ENCODE measurements around the gene NHP2.

NHP2 gene

DNA sequence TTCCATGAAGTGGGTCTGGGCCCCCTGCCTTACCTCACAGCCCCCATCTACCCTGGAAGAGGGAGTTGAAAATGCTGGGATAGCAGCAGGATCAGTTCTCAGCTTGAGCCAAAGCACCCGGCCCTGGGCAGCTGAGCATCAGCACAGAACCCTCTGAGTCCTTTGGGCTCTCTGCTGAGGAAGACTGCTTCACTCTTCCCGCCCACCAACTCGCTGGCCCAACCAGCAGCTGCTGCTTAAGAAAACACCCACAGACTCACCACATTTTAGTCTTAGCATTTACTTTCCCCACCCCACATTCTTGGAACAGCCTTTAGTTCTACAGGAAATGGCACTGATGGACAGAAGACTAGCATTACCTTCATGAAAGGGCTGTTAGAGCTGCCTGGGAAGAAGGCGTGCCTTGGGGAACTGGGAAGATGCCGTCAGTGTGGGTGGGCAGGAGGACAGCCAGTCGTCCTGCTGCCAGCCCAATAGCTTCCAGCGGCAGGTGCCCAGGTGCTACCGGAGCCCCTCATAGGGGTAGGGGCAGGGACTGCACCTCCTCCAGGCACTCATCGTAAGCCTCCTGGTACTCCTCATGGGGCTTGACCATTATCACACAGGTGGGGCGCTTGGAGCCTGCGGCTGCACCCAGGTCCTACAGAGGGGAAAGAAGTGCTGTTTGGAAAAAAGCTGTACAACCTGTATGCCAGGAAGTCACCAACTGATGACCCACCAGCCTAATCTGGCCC lies 4.3 kb downstream of the NHP2 start:
- 96 to 98% methylated on average over 8 to 10 of the region's 11 CpGs for WGBS, 2 experiments (ENCODE audit: insufficient coverage in 2 of 2)
- Histone ChIP-seq H3K27ac (ENCODE audit: low read depth, low read length, severe bottlenecking) (no peak overlapping the region), H3K36me3 (ENCODE audit: control insufficient read depth, insufficient read depth, low read length) (peaks cover 73% of the 10 kb centered on the region), H3K4me1 (ENCODE audit: control insufficient read depth, insufficient read depth, low read length, poor library complexity, severe bottlenecking) (peaks cover 8% of the 10 kb centered on the region), H3K9me3 (ENCODE audit: control insufficient read depth, low read length) (no peaks in the 10 kb centered on the region), H3K4me3 (ENCODE audit: extremely low read depth, insufficient read depth, low read length, poor library complexity, severe bottlenecking) (no peak overlapping the region)

DNA sequence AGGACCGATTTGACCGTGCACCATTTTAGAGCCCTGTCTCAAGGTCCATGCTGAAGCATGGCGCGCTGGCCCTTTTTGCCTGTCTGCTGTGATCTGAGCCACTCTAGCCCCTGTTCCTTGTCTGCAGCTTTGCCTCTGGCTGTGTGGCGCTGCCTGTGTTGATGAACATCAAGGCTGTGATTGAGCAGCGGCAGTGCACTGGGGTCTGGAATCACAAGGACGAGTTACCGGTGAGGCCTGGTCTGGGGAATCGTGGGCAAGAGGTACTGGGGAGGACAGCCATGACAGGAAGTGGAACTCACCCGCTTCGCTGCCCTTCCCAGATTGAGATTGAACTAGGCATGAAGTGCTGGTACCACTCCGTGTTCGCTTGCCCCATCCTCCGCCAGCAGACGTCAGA lies 6.3 kb downstream of the NHP2 start:
- no peaks in the 10 kb centered on the region for H3K9me3 ChIP-seq (ENCODE audit: control insufficient read depth, low read length)
- peaks cover 82% of the 10 kb centered on the region for H3K36me3 ChIP-seq (ENCODE audit: control insufficient read depth, insufficient read depth, low read length)
- 89 to 92% methylated on average over 13 to 15 of the region's 15 CpGs for WGBS, 2 experiments (ENCODE audit: insufficient coverage in 2 of 2)
- H3K27ac ChIP-seq (ENCODE audit: low read depth, low read length, severe bottlenecking) = no peak overlapping the region
- H3K4me3 ChIP-seq (ENCODE audit: extremely low read depth, insufficient read depth, low read length, poor library complexity, severe bottlenecking) = no peak overlapping the region
- peaks cover 4% of the 10 kb centered on the region for H3K4me1 ChIP-seq (ENCODE audit: control insufficient read depth, insufficient read depth, low read length, poor library complexity, severe bottlenecking)

DNA sequence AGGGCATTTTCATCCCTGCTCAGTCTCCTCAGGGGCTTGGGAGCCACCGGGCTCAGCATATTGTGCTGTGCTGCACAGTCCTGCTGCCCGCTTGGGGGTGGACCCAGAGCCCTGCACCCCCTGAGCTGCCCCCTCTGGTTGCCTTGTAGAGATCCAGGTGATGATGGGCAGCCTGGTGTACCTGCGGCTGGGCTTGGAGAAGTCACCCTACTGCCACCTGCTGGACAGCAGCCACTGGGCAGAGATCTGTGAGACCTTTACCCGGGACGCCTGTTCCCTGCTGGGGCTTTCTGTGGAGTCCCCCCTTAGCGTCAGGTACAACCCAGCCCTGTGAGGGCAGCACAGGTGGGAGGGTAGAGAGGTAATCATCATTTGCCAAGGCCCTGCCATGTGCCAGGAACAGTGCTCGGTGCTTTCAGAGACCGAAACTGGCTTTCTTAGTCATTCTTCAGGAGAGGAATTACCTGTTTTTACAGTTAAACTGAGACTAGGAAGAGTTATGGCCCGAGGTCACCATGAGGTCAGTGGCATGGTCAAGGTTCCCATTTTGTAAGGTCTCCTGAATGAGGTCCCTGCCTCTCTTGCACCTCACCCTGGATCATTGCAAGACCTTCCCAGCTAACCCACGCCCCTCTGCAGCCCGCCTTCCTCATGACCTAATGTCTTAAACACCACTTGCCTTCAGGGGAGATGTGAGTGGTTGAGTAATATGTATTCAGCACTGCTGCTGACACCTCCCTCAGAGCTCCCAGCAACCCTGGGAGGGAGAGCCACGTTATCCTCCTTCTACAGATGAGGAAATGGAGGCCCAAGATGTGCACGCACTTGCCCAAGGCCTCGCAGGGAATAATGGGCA lies 7.5 kb downstream of the NHP2 start:
- WGBS, 2 experiments (ENCODE audit: insufficient coverage in 2 of 2) = 69 to 71% methylated on average over 11 of the region's 14 CpGs
- H3K4me3 ChIP-seq (ENCODE audit: extremely low read depth, insufficient read depth, low read length, poor library complexity, severe bottlenecking) = no peak overlapping the region
- H3K4me1 ChIP-seq (ENCODE audit: control insufficient read depth, insufficient read depth, low read length, poor library complexity, severe bottlenecking) = no peaks in the 10 kb centered on the region
- no peak overlapping the region for H3K27ac ChIP-seq (ENCODE audit: low read depth, low read length, severe bottlenecking)
- H3K9me3 ChIP-seq (ENCODE audit: control insufficient read depth, low read length) = no peaks in the 10 kb centered on the region
- peaks cover 84% of the 10 kb centered on the region for H3K36me3 ChIP-seq (ENCODE audit: control insufficient read depth, insufficient read depth, low read length)

DNA sequence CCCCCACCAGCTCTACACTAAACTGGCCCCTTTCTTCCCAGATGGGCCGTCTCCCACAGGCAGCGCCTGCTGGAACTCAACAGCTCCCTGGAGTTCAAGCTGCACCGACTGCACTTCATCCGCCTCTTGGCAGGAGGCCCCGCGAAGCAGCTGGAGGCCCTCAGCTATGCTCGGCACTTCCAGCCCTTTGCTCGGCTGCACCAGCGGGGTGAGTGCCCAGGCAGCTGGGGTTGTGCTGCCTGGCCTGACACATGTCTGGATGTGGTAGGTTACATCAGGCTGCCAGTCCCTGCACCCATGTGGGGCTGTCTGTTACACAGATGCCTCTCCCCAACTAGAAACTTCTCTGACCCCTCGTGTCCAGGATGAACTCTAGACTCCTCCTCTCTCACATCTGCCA lies 9.8 kb downstream of the NHP2 start:
- no peaks in the 10 kb centered on the region for H3K9me3 ChIP-seq (ENCODE audit: control insufficient read depth, low read length)
- no peak overlapping the region for H3K27ac ChIP-seq (ENCODE audit: low read depth, low read length, severe bottlenecking)
- H3K4me1 ChIP-seq (ENCODE audit: control insufficient read depth, insufficient read depth, low read length, poor library complexity, severe bottlenecking) = no peaks in the 10 kb centered on the region
- 98% methylated on average over 8 of the region's 10 CpGs for WGBS, 2 experiments (ENCODE audit: insufficient coverage in 2 of 2)
- no peak overlapping the region for H3K4me3 ChIP-seq (ENCODE audit: extremely low read depth, insufficient read depth, low read length, poor library complexity, severe bottlenecking)
- peaks cover 76% of the 10 kb centered on the region for H3K36me3 ChIP-seq (ENCODE audit: control insufficient read depth, insufficient read depth, low read length)

DNA sequence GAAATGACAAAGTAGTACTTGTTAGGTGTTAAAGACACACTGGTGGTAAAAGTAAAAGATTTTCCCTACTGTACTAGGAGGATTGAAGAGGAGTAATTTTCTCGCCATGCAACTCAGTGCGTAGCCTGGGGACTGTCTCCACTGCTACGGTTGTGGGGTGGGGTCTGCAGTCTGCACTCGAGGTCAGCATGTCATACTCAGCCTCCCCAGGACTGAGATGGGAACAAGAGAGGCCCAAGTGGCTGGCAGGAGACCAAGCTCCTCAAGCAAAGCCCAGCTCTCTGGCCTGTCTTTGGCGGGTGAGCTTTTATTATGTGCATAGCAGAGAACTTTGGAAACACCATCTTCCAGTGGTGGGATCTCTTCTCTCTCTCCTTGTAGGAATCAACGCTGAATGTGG lies 10.4 kb downstream of the NHP2 start:
- no peak overlapping the region for H3K4me3 ChIP-seq (ENCODE audit: extremely low read depth, insufficient read depth, low read length, poor library complexity, severe bottlenecking)
- H3K27ac ChIP-seq (ENCODE audit: low read depth, low read length, severe bottlenecking) = no peak overlapping the region
- no peaks in the 10 kb centered on the region for H3K4me1 ChIP-seq (ENCODE audit: control insufficient read depth, insufficient read depth, low read length, poor library complexity, severe bottlenecking)
- no peaks in the 10 kb centered on the region for H3K9me3 ChIP-seq (ENCODE audit: control insufficient read depth, low read length)
- 94% methylated on average over 5 to 6 of the region's 6 CpGs for WGBS, 2 experiments (ENCODE audit: insufficient coverage in 2 of 2)
- peaks cover 75% of the 10 kb centered on the region for H3K36me3 ChIP-seq (ENCODE audit: control insufficient read depth, insufficient read depth, low read length)

DNA sequence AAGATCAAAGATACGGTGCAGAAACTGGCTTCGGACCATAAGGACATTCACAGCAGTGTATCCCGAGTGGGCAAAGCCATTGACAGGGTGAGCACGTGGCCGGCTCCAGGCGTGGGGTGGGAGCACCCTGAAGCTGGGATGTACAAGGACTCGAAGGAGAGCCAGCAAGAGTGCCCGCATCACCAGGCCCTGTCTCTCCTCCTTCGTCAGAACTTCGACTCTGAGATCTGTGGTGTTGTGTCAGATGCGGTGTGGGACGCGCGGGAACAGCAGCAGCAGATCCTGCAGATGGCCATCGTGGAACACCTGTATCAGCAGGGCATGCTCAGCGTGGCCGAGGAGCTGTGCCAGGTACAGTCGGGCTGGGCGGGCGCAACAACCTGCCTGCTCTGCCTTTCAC lies 11.0 kb downstream of the NHP2 start:
- WGBS, 2 experiments (ENCODE audit: insufficient coverage in 2 of 2) = 93 to 96% methylated on average over 17 to 20 of the region's 20 CpGs
- H3K36me3 ChIP-seq (ENCODE audit: control insufficient read depth, insufficient read depth, low read length) = peaks cover 74% of the 10 kb centered on the region
- H3K9me3 ChIP-seq (ENCODE audit: control insufficient read depth, low read length) = no peaks in the 10 kb centered on the region
- H3K4me1 ChIP-seq (ENCODE audit: control insufficient read depth, insufficient read depth, low read length, poor library complexity, severe bottlenecking) = no peaks in the 10 kb centered on the region
- no peak overlapping the region for H3K27ac ChIP-seq (ENCODE audit: low read depth, low read length, severe bottlenecking)
- no peak overlapping the region for H3K4me3 ChIP-seq (ENCODE audit: extremely low read depth, insufficient read depth, low read length, poor library complexity, severe bottlenecking)

DNA sequence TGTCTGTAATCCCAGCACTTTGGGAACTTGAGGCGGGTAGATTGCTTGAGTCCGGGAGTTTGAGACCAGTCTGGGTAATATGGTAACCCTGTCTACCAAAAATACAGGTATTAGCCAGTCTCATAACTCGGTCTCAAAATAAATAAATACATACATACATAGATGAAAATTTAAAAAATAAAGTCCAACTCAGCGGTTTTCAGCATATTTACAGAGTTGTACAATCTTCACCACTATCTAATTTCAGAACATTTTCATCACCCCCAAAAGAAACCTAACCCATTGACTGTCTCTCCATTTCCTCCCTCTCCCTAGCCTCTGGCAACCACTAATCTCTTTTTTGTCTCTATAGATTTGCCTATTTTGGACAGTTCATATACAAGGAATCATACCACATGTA lies 12.1 kb downstream of the NHP2 start:
- Histone ChIP-seq H3K36me3 (ENCODE audit: control insufficient read depth, insufficient read depth, low read length) (peaks cover 73% of the 10 kb centered on the region), H3K9me3 (ENCODE audit: control insufficient read depth, low read length) (no peaks in the 10 kb centered on the region), H3K27ac (ENCODE audit: low read depth, low read length, severe bottlenecking) (no peak overlapping the region), H3K4me1 (ENCODE audit: control insufficient read depth, insufficient read depth, low read length, poor library complexity, severe bottlenecking) (no peaks in the 10 kb centered on the region), H3K4me3 (ENCODE audit: extremely low read depth, insufficient read depth, low read length, poor library complexity, severe bottlenecking) (no peak overlapping the region)
- WGBS, 2 experiments (ENCODE audit: insufficient coverage in 2 of 2) = 93 to 100% methylated on average over 1 to 3 of the region's 4 CpGs

DNA sequence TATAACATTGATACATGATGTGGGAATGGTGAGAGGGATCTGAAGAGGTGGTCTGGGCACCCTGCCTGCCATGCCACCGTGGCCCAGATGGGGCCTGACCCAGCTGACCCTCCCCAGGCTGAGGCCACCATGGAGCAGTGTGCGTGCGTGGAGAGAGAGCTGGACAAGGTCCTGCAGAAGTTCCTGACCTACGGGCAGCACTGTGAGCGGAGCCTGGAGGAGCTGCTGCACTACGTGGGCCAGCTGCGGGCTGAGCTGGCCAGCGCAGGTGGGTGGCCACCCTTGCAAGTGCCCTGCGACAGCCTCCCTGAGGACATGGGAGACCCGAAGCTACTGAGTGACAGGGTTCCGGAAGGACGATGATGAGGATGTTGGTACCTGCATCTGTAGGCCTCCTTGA lies 15.7 kb downstream of the NHP2 start:
- peaks cover 65% of the 10 kb centered on the region for H3K36me3 ChIP-seq (ENCODE audit: control insufficient read depth, insufficient read depth, low read length)
- H3K4me1 ChIP-seq (ENCODE audit: control insufficient read depth, insufficient read depth, low read length, poor library complexity, severe bottlenecking) = no peaks in the 10 kb centered on the region
- no peaks in the 10 kb centered on the region for H3K9me3 ChIP-seq (ENCODE audit: control insufficient read depth, low read length)
- no peak overlapping the region for H3K4me3 ChIP-seq (ENCODE audit: extremely low read depth, insufficient read depth, low read length, poor library complexity, severe bottlenecking)
- WGBS, 2 experiments (ENCODE audit: insufficient coverage in 2 of 2) = 93 to 94% methylated on average over 12 of the region's 12 CpGs
- H3K27ac ChIP-seq (ENCODE audit: low read depth, low read length, severe bottlenecking) = no peak overlapping the region

DNA sequence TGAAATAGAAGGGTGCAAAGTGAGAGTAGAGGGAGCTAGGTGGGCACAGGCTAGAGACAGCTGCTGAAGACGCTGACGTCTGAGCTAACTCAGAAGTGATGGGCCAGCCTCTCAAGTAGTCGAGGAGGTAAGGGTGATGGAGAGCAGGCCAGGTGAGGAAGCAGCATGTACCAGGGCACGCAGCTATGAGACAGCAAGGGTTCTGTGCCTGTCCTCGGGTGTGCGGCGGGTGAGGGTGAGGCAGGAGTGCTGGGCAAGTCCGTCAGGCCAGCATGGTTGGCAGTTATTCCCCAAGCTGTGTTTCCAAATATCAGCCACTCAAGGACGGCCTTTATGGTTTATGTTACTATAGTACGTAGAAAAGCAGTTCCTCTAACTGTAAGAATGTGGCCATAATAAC lies 16.7 kb downstream of the NHP2 start:
- Histone ChIP-seq H3K4me3 (ENCODE audit: extremely low read depth, insufficient read depth, low read length, poor library complexity, severe bottlenecking) (no peak overlapping the region), H3K9me3 (ENCODE audit: control insufficient read depth, low read length) (no peaks in the 10 kb centered on the region), H3K4me1 (ENCODE audit: control insufficient read depth, insufficient read depth, low read length, poor library complexity, severe bottlenecking) (no peaks in the 10 kb centered on the region), H3K27ac (ENCODE audit: low read depth, low read length, severe bottlenecking) (no peak overlapping the region), H3K36me3 (ENCODE audit: control insufficient read depth, insufficient read depth, low read length) (peaks cover 55% of the 10 kb centered on the region)
- 89 to 97% methylated on average over 8 to 10 of the region's 10 CpGs for WGBS, 2 experiments (ENCODE audit: insufficient coverage in 2 of 2)

DNA sequence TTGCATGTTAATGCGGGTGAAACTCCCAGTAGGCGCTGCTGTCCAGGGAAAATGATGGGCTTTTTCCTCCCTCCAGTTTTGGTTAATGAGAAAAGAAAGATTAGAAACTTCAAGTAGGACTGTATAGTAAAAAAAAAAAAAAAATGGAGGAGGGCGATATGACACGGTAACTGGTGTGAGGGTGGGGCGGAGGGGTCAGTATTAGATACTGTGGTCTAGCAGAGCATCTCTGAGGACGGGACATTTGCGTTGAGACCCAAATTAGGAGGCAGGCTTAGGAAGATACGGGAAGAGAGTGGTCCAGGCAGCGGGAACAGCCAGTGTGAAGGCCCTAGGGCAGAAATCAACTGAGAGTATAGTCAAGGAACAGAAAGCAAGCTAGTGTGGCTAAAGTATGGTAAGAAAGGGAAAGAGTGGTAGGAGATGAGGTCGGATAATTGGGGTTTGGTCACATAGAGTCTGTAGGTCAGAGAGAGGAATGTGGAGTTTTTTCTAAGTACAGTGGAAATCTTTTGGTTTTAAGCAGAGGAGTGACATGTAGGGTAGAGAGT lies 22.2 kb downstream of the NHP2 start:
- 28 to 30% methylated on average over 7 of the region's 10 CpGs for WGBS, 2 experiments (ENCODE audit: insufficient coverage in 2 of 2)
- H3K4me1 ChIP-seq (ENCODE audit: control insufficient read depth, insufficient read depth, low read length, poor library complexity, severe bottlenecking) = peaks cover 5% of the 10 kb centered on the region
- peaks cover 16% of the 10 kb centered on the region for H3K36me3 ChIP-seq (ENCODE audit: control insufficient read depth, insufficient read depth, low read length)
- peak overlapping the region; percentile 79 for H3K27ac ChIP-seq (ENCODE audit: low read depth, low read length, severe bottlenecking)
- no peaks in the 10 kb centered on the region for H3K9me3 ChIP-seq (ENCODE audit: control insufficient read depth, low read length)
- H3K4me3 ChIP-seq (ENCODE audit: extremely low read depth, insufficient read depth, low read length, poor library complexity, severe bottlenecking) = peak overlapping the region; percentile 81
